ENCODE results near the gene GVQW3. TPM values are rescaled to one million over a fixed set of nuclear protein-coding genes. Genes with fewer than 3 reads are reported as not detected.

Gene GVQW3
- total RNA-seq, 1 experiment from 2014 or later, result 4.0 TPM

DNA sequence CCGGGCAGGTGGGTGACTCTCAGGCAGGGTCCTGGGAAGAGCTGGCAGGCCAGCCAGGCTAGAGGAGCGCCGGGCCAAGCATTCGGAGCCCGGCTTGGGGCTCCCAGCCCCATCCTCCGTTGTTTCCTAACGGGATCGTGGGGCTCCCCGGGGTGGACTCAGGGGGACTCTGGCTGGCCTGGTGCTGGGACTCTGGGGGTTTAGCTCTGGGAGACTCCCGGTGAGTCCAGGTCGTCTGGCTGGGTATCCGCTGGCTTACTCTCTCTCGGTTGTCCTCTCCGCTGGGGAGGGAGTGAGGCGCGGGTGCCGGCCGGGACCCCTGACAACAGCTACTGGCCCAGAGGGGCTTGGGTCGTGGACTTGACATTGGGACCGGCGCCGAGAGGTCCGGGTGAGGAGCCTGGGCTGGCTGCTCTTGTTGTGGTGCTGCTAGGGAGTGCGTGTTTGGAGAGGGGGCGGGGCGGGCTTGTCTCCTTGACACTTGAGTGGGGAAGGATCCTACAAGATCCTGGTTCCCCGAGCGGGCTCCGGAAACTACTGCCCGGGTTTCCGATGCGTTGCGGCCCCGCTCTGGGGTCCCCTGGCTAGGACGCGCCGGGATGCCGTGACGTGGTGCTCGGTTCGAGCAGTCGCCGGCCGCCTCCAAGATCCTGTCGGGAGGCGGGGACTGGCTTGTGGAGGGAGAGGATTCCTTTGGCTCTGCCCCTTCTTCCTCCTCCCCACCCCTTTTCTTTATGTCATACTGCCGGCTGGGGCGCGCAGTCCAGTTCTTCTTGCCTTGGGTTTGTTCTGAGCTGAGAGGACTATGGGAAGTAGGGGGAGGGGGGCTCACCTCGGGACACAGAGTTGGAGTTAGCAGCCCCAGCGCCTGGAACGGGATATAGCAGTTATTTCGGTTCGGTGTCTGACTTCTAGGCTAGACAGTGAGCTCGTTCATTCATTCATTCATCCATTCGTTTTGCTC is 64.3 kb downstream of the GVQW3 start:
- H3K27me3 ChIP-seq (ENCODE audit: control insufficient read depth, insufficient read depth, low read length), result no peaks in the 10 kb centered on the region
- H3K36me3 ChIP-seq (replicated peaks; ENCODE audit: control insufficient read depth, insufficient read depth, low read length), result no peaks in the 10 kb centered on the region; the same call in 1 of the 2 replicates
- peak overlapping the region; percentile 95 for H3K4me3 ChIP-seq (ENCODE audit: insufficient read depth, low read depth, low read length)
- DNase-seq, result peak; percentile 86

DNA sequence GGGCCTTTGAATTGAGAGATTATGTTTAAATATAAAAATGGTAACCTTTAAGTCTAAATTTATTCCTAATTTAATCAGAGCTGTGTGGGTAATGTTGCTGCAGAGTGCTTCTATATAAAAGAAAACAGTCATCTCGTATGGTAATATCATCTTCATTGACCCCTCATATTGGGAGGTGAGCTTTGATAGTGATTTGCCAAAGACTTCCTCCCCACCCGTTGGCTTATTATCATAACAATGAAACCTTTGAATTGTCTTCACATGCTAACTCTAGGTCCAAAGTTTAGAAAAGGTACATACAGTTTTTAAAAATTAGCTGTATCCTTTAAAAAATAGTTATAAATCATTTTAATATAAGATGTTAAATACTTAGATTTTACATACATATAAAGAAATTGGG is 67.4 kb downstream of the GVQW3 start:
- Histone ChIP-seq H3K27me3 (ENCODE audit: control insufficient read depth, insufficient read depth, low read length) (no peaks in the 10 kb centered on the region), H3K36me3 (replicated peaks; ENCODE audit: control insufficient read depth, insufficient read depth, low read length) (no peaks in the 10 kb centered on the region; the same call in 1 of the 2 replicates), H3K4me3 (ENCODE audit: insufficient read depth, low read depth, low read length) (no peak overlapping the region)
- peak; percentile 61 for DNase-seq

GRCh38 chr11:76453248-76453647 is 72.1 kb downstream of the GVQW3 start:
- Histone ChIP-seq H3K27me3 (ENCODE audit: control insufficient read depth, insufficient read depth, low read length) (no peaks in the 10 kb centered on the region), H3K4me3 (ENCODE audit: insufficient read depth, low read depth, low read length) (no peak overlapping the region), H3K36me3 (replicated peaks; ENCODE audit: control insufficient read depth, insufficient read depth, low read length) (no peaks in the 10 kb centered on the region)
- DNase-seq, result no peak

GRCh38 chr11:76455331-76455730 is 74.2 kb downstream of the GVQW3 start:
- peak; percentile 61 for DNase-seq
- Histone ChIP-seq H3K36me3 (replicated peaks; ENCODE audit: control insufficient read depth, insufficient read depth, low read length) (no peaks in the 10 kb centered on the region), H3K27me3 (ENCODE audit: control insufficient read depth, insufficient read depth, low read length) (no peaks in the 10 kb centered on the region), H3K4me3 (ENCODE audit: insufficient read depth, low read depth, low read length) (no peak overlapping the region)

DNA sequence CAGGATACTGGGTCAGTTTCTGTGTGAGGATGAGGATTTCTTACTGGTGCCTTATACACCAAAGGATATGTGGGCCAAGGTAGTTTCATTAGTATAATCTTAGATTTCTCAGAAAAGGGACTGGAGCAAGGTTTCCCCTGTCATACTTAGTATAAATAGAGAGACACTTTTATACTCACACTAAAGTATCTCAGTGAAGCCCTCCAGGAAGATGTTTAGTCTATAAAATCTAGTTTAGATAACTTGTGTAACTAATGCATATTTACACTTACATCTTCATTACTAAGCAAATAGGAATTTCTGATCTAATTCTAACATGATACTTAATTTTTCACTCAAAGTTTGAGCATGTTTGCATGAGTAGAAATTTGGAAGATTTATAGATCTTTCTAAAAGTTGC is 74.8 kb downstream of the GVQW3 start:
- H3K36me3 ChIP-seq (replicated peaks; ENCODE audit: control insufficient read depth, insufficient read depth, low read length), result no peaks in the 10 kb centered on the region
- no peak overlapping the region for H3K4me3 ChIP-seq (ENCODE audit: insufficient read depth, low read depth, low read length)
- no peaks in the 10 kb centered on the region for H3K27me3 ChIP-seq (ENCODE audit: control insufficient read depth, insufficient read depth, low read length)
- DNase-seq, result no peak

DNA sequence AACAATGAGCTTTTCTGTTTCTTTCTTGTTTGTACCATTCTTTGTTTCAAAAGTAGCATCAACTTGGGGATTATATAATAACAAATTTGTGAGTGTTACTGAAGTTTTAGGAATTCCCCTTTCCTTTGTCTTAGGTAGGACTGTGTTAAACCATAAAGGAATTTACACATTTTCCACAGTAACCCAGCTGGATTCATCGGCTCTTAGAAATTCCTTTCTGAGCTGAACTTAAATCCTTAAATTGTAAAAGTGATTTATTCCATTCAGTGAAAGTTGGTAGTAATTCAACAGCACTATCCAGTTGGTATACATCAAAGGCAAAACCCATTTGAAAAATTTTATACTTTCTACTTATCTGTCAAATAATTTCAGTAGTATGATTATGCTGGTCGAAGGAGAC is 75.4 kb downstream of the GVQW3 start:
- H3K36me3 ChIP-seq (replicated peaks; ENCODE audit: control insufficient read depth, insufficient read depth, low read length), result no peaks in the 10 kb centered on the region
- H3K27me3 ChIP-seq (ENCODE audit: control insufficient read depth, insufficient read depth, low read length), result no peaks in the 10 kb centered on the region
- no peak overlapping the region for H3K4me3 ChIP-seq (ENCODE audit: insufficient read depth, low read depth, low read length)
- no peak for DNase-seq

Other genes starting within 250 kb of the GVQW3 start
- gene WNT11, start 174.8 kb upstream of the GVQW3 start, total RNA-seq (2014; rRNA removed; shearing (Covaris generic)), result 1.0 and 1.2 TPM in 2 replicates
- 27.0 and 37.0 TPM in 2 replicates for gene THAP12, start 191 bp upstream of the GVQW3 start, total RNA-seq (2014; rRNA removed; shearing (Covaris generic))
- gene EMSY, start 63.7 kb downstream of the GVQW3 start, total RNA-seq (2014; rRNA removed; shearing (Covaris generic)), result 22.1 and 27.3 TPM in 2 replicates

All from H7 (cell line).